ENCODE measurements around the gene EGFR. TPM values are rescaled to one million over a fixed set of nuclear protein-coding genes. Genes with fewer than 3 reads are reported as not detected.

Gene EGFR
- polyA plus RNA-seq, 4 donors: 28.3 to 32.1 (median 31.0) TPM

GRCh38 chr7:55235801-55236200 lies 217.0 kb downstream of the EGFR start:
- DNase-seq (ENCODE audit: low read depth in 4 of 4, low spot score in 2 of 4): no peak

GRCh38 chr7:55236476-55236875 lies 217.7 kb downstream of the EGFR start:
- no peak for DNase-seq (ENCODE audit: low read depth in 4 of 4, low spot score in 2 of 4)

GRCh38 chr7:55237156-55237893 lies 218.5 kb downstream of the EGFR start:
- DNase-seq (ENCODE audit: low read depth in 4 of 4, low spot score in 2 of 4): no peak

- DNase-seq (ENCODE audit: low read depth in 4 of 4, low spot score in 2 of 4): no peak
These were observed 220.6 kb downstream of the EGFR start for GRCh38 chr7:55239406-55239805.

- no peak for DNase-seq (ENCODE audit: low read depth in 4 of 4, low spot score in 2 of 4)
These were observed 221.8 kb downstream of the EGFR start for GRCh38 chr7:55240418-55241142.

GRCh38 chr7:55241958-55242357 lies 223.1 kb downstream of the EGFR start:
- no peak for DNase-seq (ENCODE audit: low read depth in 4 of 4, low spot score in 2 of 4)

- DNase-seq (ENCODE audit: low read depth in 4 of 4, low spot score in 2 of 4): no peak
These were observed 223.8 kb downstream of the EGFR start for GRCh38 chr7:55242613-55243012.

- DNase-seq (ENCODE audit: low read depth in 4 of 4, low spot score in 2 of 4): no peak
These were observed 225.4 kb downstream of the EGFR start for GRCh38 chr7:55244006-55244745.

GRCh38 chr7:55245271-55245723 lies 226.5 kb downstream of the EGFR start:
- DNase-seq (ENCODE audit: low read depth in 4 of 4, low spot score in 2 of 4): no peak

- DNase-seq (ENCODE audit: low read depth in 4 of 4, low spot score in 2 of 4): no peak
These were observed 227.4 kb downstream of the EGFR start for GRCh38 chr7:55246171-55246570.

- DNase-seq (ENCODE audit: low read depth in 4 of 4, low spot score in 2 of 4): no peak
These were observed 228.6 kb downstream of the EGFR start for GRCh38 chr7:55247428-55247827.

GRCh38 chr7:55248526-55248925 lies 229.7 kb downstream of the EGFR start:
- no peak for DNase-seq (ENCODE audit: low read depth in 4 of 4, low spot score in 2 of 4)

- no peak for DNase-seq (ENCODE audit: low read depth in 4 of 4, low spot score in 2 of 4)
These were observed 230.5 kb downstream of the EGFR start for GRCh38 chr7:55249332-55249731.

GRCh38 chr7:55250313-55250712 lies 231.5 kb downstream of the EGFR start:
- DNase-seq (ENCODE audit: low read depth in 4 of 4, low spot score in 2 of 4): no peak

- DNase-seq (ENCODE audit: low read depth in 4 of 4, low spot score in 2 of 4): no peak
These were observed 232.5 kb downstream of the EGFR start for GRCh38 chr7:55251313-55251712.

GRCh38 chr7:55251911-55252310 lies 233.1 kb downstream of the EGFR start:
- no peak for DNase-seq (ENCODE audit: low read depth in 4 of 4, low spot score in 2 of 4)

GRCh38 chr7:55252386-55252785 lies 233.6 kb downstream of the EGFR start:
- DNase-seq (ENCODE audit: low read depth in 4 of 4, low spot score in 2 of 4): peak in 2 of 4 donors; percentile 9 to 21

GRCh38 chr7:55253188-55253587 lies 234.4 kb downstream of the EGFR start:
- DNase-seq (ENCODE audit: low read depth in 4 of 4, low spot score in 2 of 4): no peak

GRCh38 chr7:55254242-55254595 lies 235.4 kb downstream of the EGFR start:
- DNase-seq (ENCODE audit: low read depth in 4 of 4, low spot score in 2 of 4): no peak

- peak; percentile 64 to 76 (median 69) for DNase-seq (ENCODE audit: low read depth in 4 of 4, low spot score in 2 of 4)
These were observed 236.0 kb downstream of the EGFR start for GRCh38 chr7:55254596-55255495.
